Stimulated activated CD4-positive, alpha-beta T cell treated with anti-CD3 and anti-CD28 coated beads, Interleukin-2, amount 100 ng/mL, for 4 hours (primary cell): ENCODE results near the gene TLDC2.
"Not testable (repeated sequence)": the region's sequence is repeated elsewhere in the genome, so short reads cannot be mapped to it uniquely, and the experiment has no call there.

Experiments
- DNase-seq: peaks from one replicate; pipeline ENCODE4 v3.0.0-alpha.2; 2020; ENCODE audit warnings: low read depth

The TLDC2 gene

GRCh38 chr20:36916199-36916598 lies 40.3 kb downstream of the TLDC2 start:
- no peak for DNase-seq

GRCh38 chr20:36917240-36917639 lies 41.3 kb downstream of the TLDC2 start:
- no peak for DNase-seq

- DNase-seq = no peak
Observed at GRCh38 chr20:36917943-36918342, 42.0 kb downstream of the TLDC2 start.

GRCh38 chr20:36919715-36920333 lies 43.9 kb downstream of the TLDC2 start:
- DNase-seq = peak; percentile 21

- no peak for DNase-seq
Observed at GRCh38 chr20:36920334-36920730, 44.4 kb downstream of the TLDC2 start.

GRCh38 chr20:36924167-36925045 lies 48.5 kb downstream of the TLDC2 start:
- no peak for DNase-seq

GRCh38 chr20:36925234-36925633 lies 49.3 kb downstream of the TLDC2 start:
- no peak for DNase-seq

GRCh38 chr20:36926653-36927200 lies 50.8 kb downstream of the TLDC2 start:
- no peak for DNase-seq

- no peak for DNase-seq
Observed at GRCh38 chr20:36927704-36928103, 51.8 kb downstream of the TLDC2 start.

GRCh38 chr20:36929290-36929689 lies 53.4 kb downstream of the TLDC2 start:
- DNase-seq = no peak

- DNase-seq = no peak
Observed at GRCh38 chr20:36929691-36930090, 53.8 kb downstream of the TLDC2 start.

GRCh38 chr20:36932067-36932466 lies 56.1 kb downstream of the TLDC2 start:
- not testable (repeated sequence) for DNase-seq

GRCh38 chr20:36932476-36933426 lies 56.8 kb downstream of the TLDC2 start:
- no peak for DNase-seq

- DNase-seq = not testable (repeated sequence)
Observed at GRCh38 chr20:36933571-36933970, 57.6 kb downstream of the TLDC2 start.

- DNase-seq = no peak
Observed at GRCh38 chr20:36936341-36936740, 60.4 kb downstream of the TLDC2 start.

- DNase-seq = not testable (repeated sequence)
Observed at GRCh38 chr20:36936761-36937401, 60.9 kb downstream of the TLDC2 start.

GRCh38 chr20:36937402-36937770 lies 61.4 kb downstream of the TLDC2 start:
- no peak for DNase-seq

- DNase-seq = no peak
Observed at GRCh38 chr20:36941401-36941835, 65.5 kb downstream of the TLDC2 start.
